Heart left ventricle (tissue), 16 donors: ENCODE measurements around the gene PDE1A. TPM values are rescaled to one million over a fixed set of nuclear protein-coding genes. Genes with fewer than 3 reads are reported as not detected.
A peak's percentile ranks its signal among the peaks of the same experiment; 100 is the strongest.

Source experiments
- ATAC-seq, 4 donors: fragments of 200-7000 bp; cut with Tn5 transposase; one replicate each; pipeline ENCODE4 v1.9.1; 2020 to 2022; ENCODE audit warnings: moderate library complexity in 4 of 4, mild to moderate bottlenecking in 3 of 4, moderate number of reproducible peaks in 1 of 4
- DNase-seq, 5 donors: peaks; one replicate each; pipeline ENCODE4 v3.0.0-alpha.2; 2020
- H3K27ac ChIP-seq, 12 donors: fragments of 200-600 bp; sonication (generic) in 4 of 12; one replicate each; pipeline versions ENCODE4 v1.5.0 to v1.8.0; 2016 to 2022; ENCODE audit warnings: mild to moderate bottlenecking in 2 of 12
- H3K27me3 ChIP-seq, 9 donors: fragments of 200-600 bp; sonication (generic) in 2 of 9; one replicate each; pipeline versions ENCODE4 v1.5.1 to v1.8.0; 2016 to 2022; ENCODE audit warnings: mild to moderate bottlenecking in 3 of 9
- H3K36me3 ChIP-seq, 9 donors: fragments of 200-600 bp; sonication (generic) in 2 of 9; one replicate each; pipeline versions ENCODE4 v1.5.0 to v1.8.0; 2018 to 2022; ENCODE audit warnings: mild to moderate bottlenecking in 2 of 9
- H3K4me1 ChIP-seq, 12 donors: fragments of 200-600 bp; sonication (generic) in 4 of 12; one replicate each; pipeline versions ENCODE4 v1.5.0 to v1.8.0; 2016 to 2022; ENCODE audit warnings: mild to moderate bottlenecking in 3 of 12
- H3K4me3 ChIP-seq, 12 donors: fragments of 200-600 bp; sonication (generic) in 4 of 12; one replicate each; pipeline versions ENCODE4 v1.5.0 to v1.8.0; 2017 to 2022; ENCODE audit warnings: mild to moderate bottlenecking in 9 of 12, moderate library complexity in 4 of 12
- H3K9me3 ChIP-seq, 12 donors: fragments of 200-600 bp; sonication (generic) in 4 of 12; one replicate each; pipeline versions ENCODE4 v1.5.0 to v1.8.0; 2016 to 2022; ENCODE audit warnings: mild to moderate bottlenecking in 1 of 12
- POLR2A ChIP-seq, 2 donors: fragments of 450-650 bp; IDR thresholded peaks; one replicate each; pipeline ENCODE4 v1.6.1; 2017; ENCODE audit warnings: antibody characterized with exemption in 2 of 2, mild to moderate bottlenecking in 2 of 2, moderate library complexity in 2 of 2
- WGBS, 4 donors: extraction: QIAGEN DNeasy Blood & Tissue Kit in 2 of 4; methylation state at CpG; one replicate each; pipeline versions ENCODE4 v1.1.5 to v1.1.7; 2013 to 2018; 5-methylcytosine and 5-hydroxymethylcytosine counted together
- intact Hi-C, 10 donors: fragments of 100-400 bp; cut with DNase I; formaldehyde crosslinking; loops; one replicate each; pipeline versions ENCODE4 v1.11.1 to v1.14.2; 2022
- polyA plus RNA-seq, 2 donors: library from polyadenylated mRNA; stranded (reverse); fragments of 200-250 nt; gene quantifications; one replicate each; pipeline ENCODE4 v1.2.3, GENCODE V29; 2013
- total RNA-seq, 9 donors: library from RNA; depleted of rRNA in 2 of 9; stranded (reverse); fragments of >200 nt in 2 of 9; fragmentation: NEBNext Ultra II Directional in 3 of 9; extraction: Animal tissue kit (Norgen Biotek cat#: 25700) in 3 of 9; gene quantifications; one replicate each; pipeline versions ENCODE4 v1.1.0 to v1.2.4, GENCODE V29; 2016 to 2023
- TF ChIP-seq, protein P1 (sequence below), 12 donors: fragments of 200-600 bp; sonication (generic) in 4 of 12; IDR thresholded peaks; one replicate each; pipeline versions ENCODE4 v1.5.0 to v1.8.0; 2018 to 2022; ENCODE audit warnings: antibody characterized with exemption in 12 of 12, mild to moderate bottlenecking in 5 of 12
- donor health status: ischemic (EF 13 %, LVEDD 7.1; RV severe dilation, severe dysfunction).
- donor health status: healthy with polysubstance abuse.
- donor health status: DM: no; HTN: yes; CAD: no.
- donor health status: DM: no; HTN: no; CAD: no.
- donor health status: ischemic (EF 25% LVEDD 6.9; RV normal size, moderate dysfunction).
- donor health status: ischemic (EF 25% LVEDD 5.7; RV mildly dilated, moderate dysfunction).
- donor health status: healthy.
- donor health status: DM: yes; HTN: yes; CAD: no.
- donor health status: ischemic (EF 35%, LVEDD 5.7; RV mildly dilated, moderate dysfunction).
- donor health status: nonischemic (EF 11% LVEDD 7.7; RV severe dilation, severe dysfunction).
- donor health status: DM: yes; HTN: yes; CAD: no.
- donor health status: PGD.
- donor health status: ischemic (EF 29% LVEDD 5.4; RV normal size, mild dysfunction).
- donor health status: nonischemic (EF 23%, LVEDD 6.1; RV moderate dilation, normal function).

PDE1A gene
- total and polyA plus RNA-seq, 11 donors: 2.5 to 25.5 (median 5.5) TPM

DNA sequence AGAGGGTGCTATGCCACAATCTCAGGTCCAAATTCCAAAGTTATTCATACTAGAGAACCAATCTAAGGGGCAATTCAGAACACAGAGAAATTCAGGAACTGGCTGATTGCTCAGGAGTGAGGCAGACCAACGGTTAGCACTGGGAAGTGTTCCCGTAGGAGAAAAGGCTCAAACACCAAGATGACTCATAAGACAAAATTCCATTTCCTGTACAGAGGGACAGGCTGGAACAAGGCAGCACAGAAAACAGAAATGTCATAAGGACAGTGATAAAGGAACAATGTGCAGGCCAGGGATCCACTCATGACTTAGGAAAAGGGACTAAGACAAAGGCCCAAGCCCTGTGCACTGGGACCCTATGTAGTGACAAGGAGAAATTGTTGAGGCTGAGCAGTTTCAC is 54.2 kb downstream of the PDE1A start:
- peak overlapping the region; percentile 51 to 84 (median 76) for H3K27ac ChIP-seq
- DNase-seq (peak in 4 of 5 donors; percentile 23 to 42 (median 36)), ATAC-seq (peak; percentile 91 to 96 (median 95))
- peaks cover 0 to 4% (median 0%) of the 10 kb centered on the region in 9 donors for H3K36me3 ChIP-seq
- WGBS, 4 donors: 0 to 25% (median 5%) methylated on average over 2 of the region's 2 CpGs
- peaks cover 0 to 32% (median 11%) of the 10 kb centered on the region in 12 donors for H3K4me1 ChIP-seq
- no peaks in the 10 kb centered on the region for H3K27me3 ChIP-seq
- TF ChIP-seq POLR2A (IDR thresholded peaks at IDR 0.05): no peak
- TF ChIP-seq, protein P1, sequence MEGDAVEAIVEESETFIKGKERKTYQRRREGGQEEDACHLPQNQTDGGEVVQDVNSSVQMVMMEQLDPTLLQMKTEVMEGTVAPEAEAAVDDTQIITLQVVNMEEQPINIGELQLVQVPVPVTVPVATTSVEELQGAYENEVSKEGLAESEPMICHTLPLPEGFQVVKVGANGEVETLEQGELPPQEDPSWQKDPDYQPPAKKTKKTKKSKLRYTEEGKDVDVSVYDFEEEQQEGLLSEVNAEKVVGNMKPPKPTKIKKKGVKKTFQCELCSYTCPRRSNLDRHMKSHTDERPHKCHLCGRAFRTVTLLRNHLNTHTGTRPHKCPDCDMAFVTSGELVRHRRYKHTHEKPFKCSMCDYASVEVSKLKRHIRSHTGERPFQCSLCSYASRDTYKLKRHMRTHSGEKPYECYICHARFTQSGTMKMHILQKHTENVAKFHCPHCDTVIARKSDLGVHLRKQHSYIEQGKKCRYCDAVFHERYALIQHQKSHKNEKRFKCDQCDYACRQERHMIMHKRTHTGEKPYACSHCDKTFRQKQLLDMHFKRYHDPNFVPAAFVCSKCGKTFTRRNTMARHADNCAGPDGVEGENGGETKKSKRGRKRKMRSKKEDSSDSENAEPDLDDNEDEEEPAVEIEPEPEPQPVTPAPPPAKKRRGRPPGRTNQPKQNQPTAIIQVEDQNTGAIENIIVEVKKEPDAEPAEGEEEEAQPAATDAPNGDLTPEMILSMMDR (IDR thresholded peaks at IDR 0.05): no peak
- intact Hi-C loops: loop anchor here in 2 of 10 donors (5.0 to 10.0 kb wide), 2 partner anchors 45 to 118 kb away; no protein-coding TSS in a partner anchor
- no peak overlapping the region for H3K4me3 ChIP-seq
- H3K9me3 ChIP-seq: peaks cover 0 to 44% (median 13%) of the 10 kb centered on the region in 12 donors

GRCh38 chr2:182368996-182369395 is 57.8 kb downstream of the PDE1A start:
- no peaks in the 10 kb centered on the region for H3K27me3 ChIP-seq
- 84 to 88% (median 86%) methylated on average over 3 of the region's 3 CpGs for WGBS, 4 donors
- H3K4me3 ChIP-seq: no peak overlapping the region
- H3K9me3 ChIP-seq: peaks cover 0 to 14% (median 0%) of the 10 kb centered on the region in 12 donors
- intact Hi-C loops: loop anchor here in 2 of 10 donors (10.0 kb wide), 2 partner anchors 114 to 124 kb away; no protein-coding TSS in a partner anchor
- H3K4me1 ChIP-seq: peaks cover 0 to 32% (median 11%) of the 10 kb centered on the region in 12 donors
- DNase-seq (no peak), ATAC-seq (no peak)
- no peaks in the 10 kb centered on the region for H3K36me3 ChIP-seq
- no peak for TF ChIP-seq POLR2A (IDR thresholded peaks at IDR 0.05)
- TF ChIP-seq, protein P1 (IDR thresholded peaks at IDR 0.05): no peak
- H3K27ac ChIP-seq: peak overlapping the region in 2 of 12 donors; percentile 11 to 81

- DNase-seq: no peak
- H3K27ac ChIP-seq: peak overlapping the region in 1 of 12 donors; percentile 11
- H3K9me3 ChIP-seq: peaks cover 0 to 9% (median 0%) of the 10 kb centered on the region in 12 donors
- H3K27me3 ChIP-seq: no peaks in the 10 kb centered on the region
- no peak for ATAC-seq
- no peak overlapping the region for H3K4me3 ChIP-seq
- H3K4me1 ChIP-seq: peaks cover 0 to 32% (median 11%) of the 10 kb centered on the region in 12 donors
- H3K36me3 ChIP-seq: no peaks in the 10 kb centered on the region
- no peak for TF ChIP-seq POLR2A (IDR thresholded peaks at IDR 0.05)
- intact Hi-C loops: loop anchor here in 2 of 10 donors (10.0 kb wide), 2 partner anchors 114 to 124 kb away; no protein-coding TSS in a partner anchor
These were observed 58.4 kb downstream of the PDE1A start for GRCh38 chr2:182368446-182368845.

GRCh38 chr2:182367401-182367800 is 59.4 kb downstream of the PDE1A start:
- Histone ChIP-seq H3K4me3 (no peak overlapping the region), H3K36me3 (no peaks in the 10 kb centered on the region), H3K4me1 (peaks cover 0 to 23% (median 9%) of the 10 kb centered on the region in 12 donors), H3K9me3 (peaks cover 0 to 5% (median 0%) of the 10 kb centered on the region in 12 donors), H3K27ac (peak overlapping the region in 1 of 12 donors; percentile 33), H3K27me3 (no peaks in the 10 kb centered on the region)
- TF ChIP-seq, protein P1 (IDR thresholded peaks at IDR 0.05): no peak
- TF ChIP-seq POLR2A (IDR thresholded peaks at IDR 0.05): no peak
- 89 to 97% (median 93%) methylated on average over 2 of the region's 2 CpGs for WGBS, 4 donors
- intact Hi-C loops: loop anchor here in 2 of 10 donors (10.0 kb wide), 2 partner anchors 113 to 123 kb away; no protein-coding TSS in a partner anchor
- DNase-seq (no peak), ATAC-seq (no peak)
